ENCODE data around the gene CREG2.

DNA sequence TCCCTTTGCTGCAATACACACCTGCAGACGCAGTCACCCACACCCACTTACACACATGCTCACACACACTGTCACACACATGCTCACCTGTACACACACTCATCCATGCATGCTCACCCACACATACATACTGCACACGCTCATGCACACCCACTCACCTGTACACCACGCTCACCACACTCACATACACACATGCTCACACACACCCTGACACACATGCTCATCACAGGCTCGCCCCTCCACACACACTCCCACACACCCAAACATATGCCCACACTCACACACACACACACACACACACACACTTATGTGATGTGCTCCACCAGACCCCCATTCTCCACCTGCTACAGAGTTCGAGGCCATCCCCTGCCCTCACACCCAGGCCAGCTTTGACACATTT is 22.8 kb upstream of the CREG2 start:
- no peak for TF ChIP-seq CTCF (IDR thresholded peaks at IDR 0.05)
- TF ChIP-seq POLR2AphosphoS5 (IDR thresholded peaks at IDR 0.05): no peak

Measured in upper lobe of left lung (tissue), 4 donors.